H1 (cell line): Measurements from ENCODE around the gene SAE1. TPM values are rescaled to one million over a fixed set of nuclear protein-coding genes. Genes with fewer than 3 reads are reported as not detected.

ENCODE experiments used
- CTCF ChIA-PET: fragments of 300-600 bp; sonication (Branson Sonifier 250); formaldehyde crosslinking; loops from one replicate; lab custom pipeline; 2021; ENCODE audit not compliant: partially characterized antibody; lab: Charles Lee
- POLR2A ChIA-PET: fragments of 300-600 bp; sonication (Branson Sonifier 250); formaldehyde crosslinking; loops from one replicate; lab custom pipeline; 2021; ENCODE audit warnings: inconsistent platforms; ENCODE audit not compliant: partially characterized antibody; lab: Charles Lee
- DNase-seq, 2 experiments: peaks; one replicate each; pipeline versions ENCODE4 v3.0.0 to v3.0.0-alpha.2; 2010 to 2022; ENCODE audit warnings: low spot score in 2 of 2, low read depth in 1 of 2, mixed read lengths in 1 of 2
- FAIRE-seq: peaks from 2 replicates; lab custom pipeline; 2011; peaks lifted over from hg19 to GRCh38; lab: Jason Lieb, UNC
- H2AFZ ChIP-seq: 2 replicates; pipeline ENCODE4 v1.8.1; 2012; ENCODE audit warnings: low read length, inconsistent platforms
- H2AK5ac ChIP-seq: 2 replicates; pipeline ENCODE4 v1.6.1; 2013; ENCODE audit warnings: low read depth, low read length
- H2BK120ac ChIP-seq: replicated peaks from 2 replicates; pipeline ENCODE3; 2013; ENCODE audit warnings: low read depth, low read length, inconsistent platforms
- H2BK12ac ChIP-seq: 2 replicates; pipeline ENCODE4 v1.6.1; 2013; ENCODE audit warnings: low read depth, low read length
- H2BK15ac ChIP-seq: 2 replicates; pipeline ENCODE4 v1.6.1; 2013; ENCODE audit warnings: low read length
- H2BK20ac ChIP-seq: 2 replicates; pipeline ENCODE4 v1.6.1; 2013; ENCODE audit warnings: low read length
- H2BK5ac ChIP-seq: 2 replicates; pipeline ENCODE4 v1.6.1; 2013; ENCODE audit warnings: low read depth, low read length
- H3K14ac ChIP-seq: 2 replicates; pipeline ENCODE4 v1.6.1; 2013; ENCODE audit warnings: inconsistent platforms; ENCODE audit not compliant: insufficient read length
- H3K18ac ChIP-seq: 2 replicates; pipeline ENCODE4 v1.6.1; 2013; ENCODE audit warnings: low read length; ENCODE audit errors: extremely low read depth
- H3K23ac ChIP-seq: 2 replicates; pipeline ENCODE4 v1.6.1; 2013; ENCODE audit warnings: inconsistent platforms; ENCODE audit not compliant: insufficient read length
- H3K23me2 ChIP-seq: 2 replicates; pipeline ENCODE4 v1.6.1; 2013; ENCODE audit warnings: low read depth, low read length
- H3K27ac ChIP-seq: 2 replicates; pipeline ENCODE4 v1.6.1; 2011; ENCODE audit warnings: low read depth, low read length, inconsistent platforms
- H3K27me3 ChIP-seq, 4 experiments: replicated peaks in 1 of 4; 1 replicate in 1 of 4; 2 replicates in 3 of 4; pipeline versions ENCODE4 v1.6.1 to v1.8.1; 2011 to 2013; ENCODE audit warnings: low read length in 3 of 4, mild to moderate bottlenecking in 3 of 4, inconsistent platforms in 2 of 4, mixed read lengths in 2 of 4, moderate library complexity in 1 of 4; ENCODE audit not compliant: control insufficient read depth in 3 of 4, insufficient read depth in 3 of 4; ENCODE audit errors: extremely low read depth in 1 of 4
- H3K36me3 ChIP-seq, 4 experiments: 2 replicates each; pipeline versions ENCODE4 v1.6.1 to v1.8.1; 2011 to 2013; ENCODE audit warnings: mild to moderate bottlenecking in 4 of 4, low read length in 3 of 4, moderate library complexity in 2 of 4, control low read depth in 1 of 4, inconsistent platforms in 1 of 4; ENCODE audit not compliant: insufficient read depth in 4 of 4, control insufficient read depth in 2 of 4
- H3K4ac ChIP-seq: replicated peaks from 2 replicates; pipeline ENCODE3; 2013; ENCODE audit warnings: low read length, low read depth, mixed read lengths, inconsistent platforms; ENCODE audit not compliant: insufficient read length
- H3K4me1 ChIP-seq, 4 experiments: replicated peaks in 1 of 4; 1 replicate in 1 of 4; 2 replicates in 3 of 4; pipeline versions ENCODE4 v1.6.1 to v1.8.1; 2011 to 2013; ENCODE audit warnings: low read length in 3 of 4, inconsistent platforms in 2 of 4, mixed read lengths in 1 of 4; ENCODE audit not compliant: insufficient read depth in 4 of 4, control insufficient read depth in 3 of 4
- H3K4me2 ChIP-seq, 2 experiments: 2 replicates each; pipeline versions ENCODE4 v1.6.1 to v1.8.1; 2011 to 2013; ENCODE audit warnings: low read depth in 2 of 2, low read length in 2 of 2, control low read depth in 1 of 2, inconsistent platforms in 1 of 2, mild to moderate bottlenecking in 1 of 2; ENCODE audit not compliant: insufficient read depth in 1 of 2
- H3K4me3 ChIP-seq, 4 experiments: fragments of 200-600, 300-600 bp in 1 of 4; sonication (generic), shearing (Covaris generic), sonication (Bioruptor Twin) in 1 of 4; 2 replicates each; pipeline versions ENCODE4 v1.5.1 to v1.8.1; 2011 to 2016; ENCODE audit warnings: low read length in 4 of 4, low read depth in 3 of 4, control low read depth in 2 of 4, inconsistent platforms in 2 of 4, mild to moderate bottlenecking in 2 of 4, mixed read lengths in 1 of 4, moderate library complexity in 1 of 4; ENCODE audit not compliant: insufficient read depth in 2 of 4; ENCODE audit errors: extremely low read depth in 1 of 4
- H3K56ac ChIP-seq: replicated peaks from 2 replicates; pipeline ENCODE3; 2013; ENCODE audit warnings: low read depth, mild to moderate bottlenecking, mixed read lengths, low read length, inconsistent platforms; ENCODE audit not compliant: insufficient read length
- H3K79me1 ChIP-seq: 2 replicates; pipeline ENCODE4 v1.6.1; 2013; ENCODE audit warnings: low read depth, low read length, control low read depth
- H3K79me2 ChIP-seq, 2 experiments: 2 replicates each; pipeline versions ENCODE4 v1.6.1 to v1.8.1; 2012 to 2013; ENCODE audit warnings: low read length in 2 of 2, mild to moderate bottlenecking in 2 of 2, inconsistent platforms in 1 of 2; ENCODE audit not compliant: insufficient read depth in 2 of 2, control insufficient read depth in 1 of 2
- H3K9ac ChIP-seq, 4 experiments: replicated peaks in 1 of 4; 1 replicate in 1 of 4; 2 replicates in 3 of 4; pipeline versions ENCODE4 v1.6.1 to v1.8.1; 2011 to 2013; ENCODE audit warnings: low read depth in 3 of 4, low read length in 3 of 4, control low read depth in 2 of 4, mild to moderate bottlenecking in 2 of 4, moderate library complexity in 2 of 4, inconsistent platforms in 1 of 4; ENCODE audit errors: extremely low read depth in 1 of 4
- H3K9me3 ChIP-seq, 2 experiments: 2 replicates each; pipeline versions ENCODE4 v1.6.1 to v1.8.1; 2012 to 2013; ENCODE audit warnings: mild to moderate bottlenecking in 2 of 2, moderate library complexity in 2 of 2, control low read depth in 1 of 2, inconsistent platforms in 1 of 2, low read depth in 1 of 2, low read length in 1 of 2, mixed read lengths in 1 of 2; ENCODE audit not compliant: insufficient read depth in 2 of 2
- H4K20me1 ChIP-seq, 2 experiments: replicated peaks in 1 of 2; 2 replicates each; pipeline versions ENCODE3 to v1.8.1; 2011 to 2013; ENCODE audit warnings: inconsistent platforms in 2 of 2, low read length in 2 of 2, mild to moderate bottlenecking in 1 of 2; ENCODE audit not compliant: insufficient read depth in 2 of 2, control insufficient read depth in 1 of 2
- H4K5ac ChIP-seq: 2 replicates; pipeline ENCODE4 v1.6.1; 2013; ENCODE audit warnings: low read length, low read depth, mixed read lengths, inconsistent platforms; ENCODE audit not compliant: insufficient read length
- H4K8ac ChIP-seq: 2 replicates; pipeline ENCODE4 v1.8.0; 2013; ENCODE audit warnings: mild to moderate bottlenecking, moderate library complexity, low read length, inconsistent platforms; ENCODE audit not compliant: insufficient read depth; ENCODE audit errors: extremely low read depth
- H4K91ac ChIP-seq: replicated peaks from 2 replicates; pipeline ENCODE3; 2013; ENCODE audit warnings: low read length, mixed read lengths, inconsistent platforms; ENCODE audit not compliant: insufficient read length
- CREB1 ChIP-seq: IDR thresholded peaks from 2 replicates; pipeline ENCODE4 v1.6.1; 2012; ENCODE audit warnings: inconsistent platforms
- POLR2A ChIP-seq, 2 experiments: IDR thresholded peaks; 1 replicate in 1 of 2; 2 replicates in 1 of 2; pipeline ENCODE4 v1.6.1; 2011; ENCODE audit warnings: low read depth in 2 of 2, low read length in 2 of 2, mild to moderate bottlenecking in 2 of 2; ENCODE audit errors: control extremely low read depth in 1 of 2
- RXRA ChIP-seq: IDR thresholded peaks from 2 replicates; pipeline ENCODE4 v1.6.1; 2011; ENCODE audit warnings: low read depth, mild to moderate bottlenecking, low read length, moderate library complexity; ENCODE audit not compliant: insufficient read depth
- WGBS, 2 experiments: shearing (Covaris generic) in 1 of 2; methylation state at CpG; one replicate each; pipeline versions ENCODE4 v1.1.6 to v1.1.7; 2013 to 2015; ENCODE audit warnings: low lambda C conversion rate in 2 of 2, mixed read lengths in 2 of 2, inconsistent platforms in 1 of 2, low coverage in 1 of 2, missing lambda C conversion rate in 1 of 2; ENCODE audit not compliant: insufficient replicate concordance in 2 of 2, insufficient coverage in 1 of 2, insufficient read length in 1 of 2; ENCODE audit errors: extremely low coverage in 1 of 2, missing lambda C conversion rate in 1 of 2; 5-methylcytosine and 5-hydroxymethylcytosine counted together
- polyA plus RNA-seq, 7 experiments: library from polyadenylated mRNA; depleted of rRNA in 3 of 7; stranded (reverse) in 5 of 7; unstranded in 2 of 7; fragments of >200 nt in 5 of 7; fragments of 200-250 nt in 2 of 7; gene quantifications; 1 replicate in 5 of 7; 2 replicates in 1 of 7; 4 replicates in 1 of 7; pipeline versions ENCODE4 v1.2.1 to v1.2.3, GENCODE V29; 2011 to 2013; ENCODE audit warnings: missing spikeins in 2 of 7, mixed read lengths in 2 of 7
- total RNA-seq: library from RNA; stranded (reverse); fragmentation: NEBNext Ultra II Directional; extraction: Animal tissue kit (Norgen Biotek cat#: 25700); gene quantifications from 2 replicates; pipeline ENCODE4 v1.2.1, GENCODE V29; 2021
- TF ChIP-seq, protein P1 (sequence below): IDR thresholded peaks from 2 replicates; pipeline ENCODE4 v1.6.1; 2012; ENCODE audit warnings: inconsistent platforms

Gene SAE1
- total and polyA plus RNA-seq, 2 of the 8 experiments (the other 6 are each of a cell fraction or from before 2014, with no cell fraction given) = 213 to 268 TPM

DNA sequence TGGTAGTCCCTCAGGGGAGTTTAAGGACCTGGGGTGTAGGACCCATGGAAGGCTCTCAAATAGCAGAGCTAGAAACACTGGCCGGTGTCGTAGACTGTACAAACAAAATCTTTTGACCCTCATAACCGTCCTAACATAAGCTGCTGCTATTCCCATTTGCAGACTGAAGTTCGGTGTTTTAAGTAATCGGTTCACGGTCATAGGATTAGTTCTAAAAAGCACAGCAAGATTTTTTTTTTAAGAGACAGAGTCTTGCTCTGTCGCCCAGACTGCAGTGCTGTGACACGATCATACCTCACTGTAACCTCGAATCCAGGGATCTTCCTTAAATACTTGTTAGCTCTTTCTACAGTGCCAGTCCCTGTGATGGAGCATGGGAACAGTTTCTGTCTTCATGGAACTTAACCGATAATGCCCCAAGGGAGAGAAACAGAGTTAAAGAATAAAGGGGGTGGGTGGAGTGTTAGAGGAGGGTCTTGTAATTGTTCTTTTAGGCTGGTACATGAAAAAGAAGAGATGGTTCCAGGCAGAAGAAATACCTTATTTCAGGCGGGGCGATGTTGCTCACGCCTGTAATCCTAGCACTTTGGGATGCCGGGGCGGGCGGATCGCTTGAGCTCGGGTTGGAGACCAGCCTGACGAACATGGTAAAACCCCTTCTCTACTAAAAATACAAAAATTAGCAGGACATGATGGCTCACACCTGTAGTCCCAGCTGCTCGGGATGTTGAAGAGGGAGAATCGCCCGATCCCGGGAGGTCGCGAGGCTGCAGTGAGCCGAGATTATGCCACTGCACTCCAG is 16.6 kb upstream of the SAE1 start:
- Histone ChIP-seq H2AK5ac (no peak overlapping the region; the same call in 1 of the 2 replicates), H3K14ac (no peak overlapping the region), H2BK120ac (no peak overlapping the region), H2BK20ac (no peak overlapping the region), H2BK5ac (no peak overlapping the region; the same call in 1 of the 2 replicates), H2AFZ (no peak overlapping the region), H3K23me2 (peaks cover 11% of the 10 kb centered on the region), H3K27ac (peak overlapping the region; percentile 99; the same call in 1 of the 2 replicates), H2BK12ac (no peak overlapping the region), H3K23ac (no peak overlapping the region), H3K4me2 (peak overlapping the region; percentile 73 to 88), H3K4ac (no peak overlapping the region), H3K9ac (peak overlapping the region in 2 of 4 experiments; percentile 95 to 98; a peak in 4 of 7 replicates), H4K20me1 (no peaks in the 10 kb centered on the region), H3K9me3 (no peaks in the 10 kb centered on the region), H3K4me3 (peak overlapping the region; percentile 83 to 94 (median 89); a peak in 6 of 8 replicates), H3K4me1 (peaks cover 1 to 12% (median 8%) of the 10 kb centered on the region in 4 experiments; a peak in 5 of 7 replicates), H3K79me2 (peaks cover 0 to 28% of the 10 kb centered on the region in 2 experiments; a peak in 2 of 4 replicates), H3K79me1 (no peaks in the 10 kb centered on the region), H3K56ac (no peak overlapping the region), H4K8ac (no peak overlapping the region), H3K27me3 (no peaks in the 10 kb centered on the region), H4K5ac (no peak overlapping the region), H4K91ac (no peak overlapping the region), H2BK15ac (0 out of 2 replicates have a peak overlapping the region, but pooled peaks have one; percentile 1), H3K36me3 (peaks cover 0 to 16% (median 2%) of the 10 kb centered on the region in 4 experiments; a peak in 4 of 8 replicates), H3K18ac (no peak overlapping the region)
- FAIRE-seq = no peak
- CTCF ChIA-PET = interaction anchor here (0.6 to 4.0 kb wide), 10 partner anchors 9 to 337 kb away, joined by 3 to 29 read pairs (median 4); no protein-coding TSS in a partner anchor
- TF ChIP-seq, protein P1, sequence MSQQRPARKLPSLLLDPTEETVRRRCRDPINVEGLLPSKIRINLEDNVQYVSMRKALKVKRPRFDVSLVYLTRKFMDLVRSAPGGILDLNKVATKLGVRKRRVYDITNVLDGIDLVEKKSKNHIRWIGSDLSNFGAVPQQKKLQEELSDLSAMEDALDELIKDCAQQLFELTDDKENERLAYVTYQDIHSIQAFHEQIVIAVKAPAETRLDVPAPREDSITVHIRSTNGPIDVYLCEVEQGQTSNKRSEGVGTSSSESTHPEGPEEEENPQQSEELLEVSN = 0 out of 2 replicates have a peak, but pooled peaks have one; percentile 3
- peak in 1 of 2 experiments; percentile 46; a peak in 1 of 3 replicates for TF ChIP-seq POLR2A (IDR thresholded peaks at IDR 0.05; ENCODE audit: control extremely low read depth in 1 of 2, low read depth in 2 of 2, low read length in 2 of 2)
- TF ChIP-seq RXRA = no peak
- no peak for TF ChIP-seq CREB1
- POLR2A ChIA-PET = interaction anchor here (0.6 to 12.2 kb wide), 34 partner anchors 9 to 1640 kb away, joined by 3 to 209 read pairs (median 4); partner anchors contain the start of genes DHX34, FKRP, NPAS1 and SAE1
- DNase-seq = no peak
- 83% methylated on average over 26 of the region's 26 CpGs; no CpG with 5 or more reads in 1 of the 2 experiments for WGBS, 2 experiments
